Sigmoid colon (tissue), 3 donors: ENCODE data around the gene TGIF1.

ENCODE experiments used
- CTCF ChIP-seq, 4 experiments: fragments of 450-650 bp in 3 of 4; fragments of 200-600 bp in 1 of 4; IDR thresholded peaks; one replicate each; pipeline ENCODE4 v1.5.1; 2016 to 2019; ENCODE audit warnings: antibody characterized with exemption in 4 of 4, mild to moderate bottlenecking in 3 of 4, moderate library complexity in 2 of 4
- POLR2A ChIP-seq, 2 donors: fragments of 450-650 bp; IDR thresholded peaks; one replicate each; pipeline ENCODE4 v1.6.1; 2016; ENCODE audit warnings: antibody characterized with exemption in 2 of 2, mild to moderate bottlenecking in 2 of 2, moderate library complexity in 2 of 2

GRCh38 chr18:3499501-3499900 lies 49.5 kb downstream of the TGIF1 start:
- TF ChIP-seq CTCF (IDR thresholded peaks at IDR 0.05) (no peak), POLR2A (IDR thresholded peaks at IDR 0.05) (no peak)
